HepG2 (cell line): ENCODE results near the gene ABCB10. TPM values are rescaled to one million over a fixed set of nuclear protein-coding genes. Genes with fewer than 3 reads are reported as not detected.

Experiments
- FOXK2 ChIP-seq: fragments of 450-650 bp; IDR thresholded peaks from 2 replicates; pipeline ENCODE4 v1.6.1; 2016
- GZF1 ChIP-seq: sonication (generic); formaldehyde crosslinking; IDR thresholded peaks from 2 replicates; pipeline ENCODE4 v1.5.1; 2020; ENCODE audit warnings: mild to moderate bottlenecking, missing genetic modification reagents
- HNRNPLL ChIP-seq: fragments of 200-400 bp; formaldehyde crosslinking; IDR thresholded peaks from 2 replicates; pipeline ENCODE4 v1.6.1; 2017; ENCODE audit warnings: mild to moderate bottlenecking, low read depth, low read length; ENCODE audit not compliant: poor library complexity, severe bottlenecking
- HOXD1 ChIP-seq: sonication (generic); formaldehyde crosslinking; IDR thresholded peaks from 2 replicates; pipeline ENCODE4 v1.5.0; 2020; ENCODE audit warnings: missing genetic modification reagents
- KMT2B ChIP-seq: IDR thresholded peaks from 2 replicates; pipeline ENCODE4 v1.6.1; 2016; ENCODE audit warnings: missing genetic modification reagents, missing compliant biosample characterization
- NFYC ChIP-seq: IDR thresholded peaks from 2 replicates; pipeline ENCODE4 v1.6.1; 2016; ENCODE audit warnings: missing genetic modification reagents, missing compliant biosample characterization
- NR2F2 ChIP-seq: IDR thresholded peaks from 2 replicates; pipeline ENCODE4 v1.6.1; 2012; ENCODE audit warnings: low read depth, inconsistent platforms, borderline replicate concordance
- RORA ChIP-seq: sonication (generic); formaldehyde crosslinking; IDR thresholded peaks from 2 replicates; pipeline ENCODE4 v1.5.0; 2020; ENCODE audit warnings: mild to moderate bottlenecking, missing genetic modification reagents, moderate library complexity
- ZBTB8A ChIP-seq: sonication (generic); formaldehyde crosslinking; IDR thresholded peaks from 2 replicates; pipeline ENCODE4 v1.4.0; 2020; ENCODE audit warnings: mild to moderate bottlenecking, low read depth, missing genetic modification reagents, borderline replicate concordance
- ZC3H13 ChIP-seq: sonication (generic); formaldehyde crosslinking; IDR thresholded peaks from 2 replicates; pipeline ENCODE4 v1.8.1; 2023; ENCODE audit warnings: mild to moderate bottlenecking, missing genetic modification reagents, moderate library complexity
- ZFP90 ChIP-seq: sonication (generic); formaldehyde crosslinking; IDR thresholded peaks from 2 replicates; pipeline ENCODE4 v1.8.0; 2022; ENCODE audit warnings: missing genetic modification reagents, mild to moderate bottlenecking, inconsistent platforms, borderline replicate concordance
- ZNF274 ChIP-seq: sonication (generic); formaldehyde crosslinking; IDR thresholded peaks from 2 replicates; pipeline ENCODE4 v1.5.1; 2020; ENCODE audit warnings: mild to moderate bottlenecking, missing genetic modification reagents
- ZNF713 ChIP-seq: sonication (generic); formaldehyde crosslinking; IDR thresholded peaks from 2 replicates; pipeline ENCODE4 v1.4.0; 2020; ENCODE audit warnings: mild to moderate bottlenecking, missing genetic modification reagents
- polyA plus RNA-seq, 8 experiments: library from polyadenylated mRNA; depleted of rRNA in 3 of 8; stranded (reverse) in 7 of 8; unstranded in 1 of 8; fragments of >200 nt; fragmentation: Illumina TruSeq in 4 of 8; extraction: Trizol in 4 of 8; gene quantifications; 2 replicates each; pipeline versions ENCODE4 v1.2.1 to v1.2.3, GENCODE V29; 2011 to 2016; ENCODE audit warnings: low read depth in 4 of 8, missing spikeins in 1 of 8, mixed read lengths in 1 of 8; ENCODE audit not compliant: insufficient read depth in 1 of 8
- total RNA-seq, 5 experiments: library from RNA; depleted of rRNA; stranded (reverse); fragments of >200 nt; fragmentation: Illumina TruSeq; extraction: Trizol; gene quantifications; 2 replicates each; pipeline ENCODE4 v1.2.3, GENCODE V29; 2016; ENCODE audit warnings: low read depth in 1 of 5
- TF ChIP-seq, protein P1 (sequence below): sonication (generic); formaldehyde crosslinking; IDR thresholded peaks from 2 replicates; pipeline ENCODE4 v1.8.1; 2023; ENCODE audit warnings: mild to moderate bottlenecking, missing genetic modification reagents
- TF ChIP-seq, protein P2 (sequence below): sonication (generic); formaldehyde crosslinking; IDR thresholded peaks from 2 replicates; pipeline ENCODE4 v1.4.0; 2020; ENCODE audit warnings: mild to moderate bottlenecking, missing genetic modification reagents
- TF ChIP-seq, protein P3 (sequence below): IDR thresholded peaks from 2 replicates; pipeline ENCODE4 v1.6.1; 2016; ENCODE audit warnings: missing biosample characterization, missing genetic modification reagents, low read depth
- TF ChIP-seq, protein P4 (sequence below): sonication (generic); formaldehyde crosslinking; IDR thresholded peaks from 2 replicates; pipeline ENCODE4 v1.4.0; 2020; ENCODE audit warnings: missing genetic modification reagents
- TF ChIP-seq, protein P5 (sequence below): sonication (generic); formaldehyde crosslinking; IDR thresholded peaks from 2 replicates; pipeline ENCODE4 v1.4.0; 2020; ENCODE audit warnings: mild to moderate bottlenecking, missing genetic modification reagents

The ABCB10 gene
- total and polyA plus RNA-seq, 2 of the 13 experiments (the other 11 are each of a cell fraction or from before 2014, with no cell fraction given): 11.2 to 28.9 TPM

DNA sequence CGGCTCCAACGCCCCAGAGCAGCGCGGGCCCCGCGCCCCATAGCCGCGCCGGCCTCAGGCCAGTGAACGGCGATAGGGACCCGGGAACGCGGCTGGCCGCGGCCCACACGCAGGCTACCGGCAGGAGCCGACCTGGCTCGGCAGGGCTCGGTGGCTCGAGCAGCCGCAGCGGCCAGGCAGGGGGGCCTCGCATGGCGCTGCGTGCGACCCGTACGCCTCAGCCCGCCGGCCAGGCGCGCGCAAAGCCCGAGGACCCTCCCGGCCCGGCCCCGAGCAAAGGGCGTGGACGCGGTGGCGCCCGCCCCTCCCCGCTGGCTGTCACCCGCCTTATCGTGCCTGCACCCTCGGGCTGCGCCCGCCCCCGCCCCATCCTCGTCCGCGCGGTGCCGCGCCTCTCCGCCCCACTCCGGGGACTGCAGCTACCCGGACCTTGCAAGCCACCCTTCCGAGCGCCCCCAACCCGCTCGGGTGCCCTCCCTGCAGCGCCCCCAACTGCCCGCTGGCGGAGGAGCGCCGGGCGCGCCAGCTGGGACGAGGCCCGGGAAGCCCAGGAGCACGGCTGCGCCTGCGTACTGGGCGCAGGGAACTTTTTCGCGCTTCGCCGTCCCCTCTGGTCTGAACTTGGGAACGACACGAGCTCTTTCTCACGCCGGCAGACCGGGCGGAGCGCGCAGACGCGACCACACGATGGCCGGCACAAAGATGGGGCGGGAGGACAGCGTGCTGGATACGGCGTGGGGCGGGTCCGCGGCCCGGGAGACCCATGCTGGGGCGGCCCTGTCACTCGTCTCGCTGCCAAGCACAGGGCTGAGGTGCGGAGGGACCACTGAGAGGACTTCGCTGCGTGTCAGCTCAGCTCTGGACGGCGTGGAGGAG lies at the start of gene ABCB10 (continued):
- peak; percentile 80 for TF ChIP-seq ZC3H13 (CRISPR knock-in tag)
- TF ChIP-seq, protein P1, sequence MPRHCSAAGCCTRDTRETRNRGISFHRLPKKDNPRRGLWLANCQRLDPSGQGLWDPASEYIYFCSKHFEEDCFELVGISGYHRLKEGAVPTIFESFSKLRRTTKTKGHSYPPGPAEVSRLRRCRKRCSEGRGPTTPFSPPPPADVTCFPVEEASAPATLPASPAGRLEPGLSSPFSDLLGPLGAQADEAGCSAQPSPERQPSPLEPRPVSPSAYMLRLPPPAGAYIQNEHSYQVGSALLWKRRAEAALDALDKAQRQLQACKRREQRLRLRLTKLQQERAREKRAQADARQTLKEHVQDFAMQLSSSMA (CRISPR knock-in tag): 0 out of 2 replicates have a peak, but pooled peaks have one; percentile 19
- TF ChIP-seq, protein P2, sequence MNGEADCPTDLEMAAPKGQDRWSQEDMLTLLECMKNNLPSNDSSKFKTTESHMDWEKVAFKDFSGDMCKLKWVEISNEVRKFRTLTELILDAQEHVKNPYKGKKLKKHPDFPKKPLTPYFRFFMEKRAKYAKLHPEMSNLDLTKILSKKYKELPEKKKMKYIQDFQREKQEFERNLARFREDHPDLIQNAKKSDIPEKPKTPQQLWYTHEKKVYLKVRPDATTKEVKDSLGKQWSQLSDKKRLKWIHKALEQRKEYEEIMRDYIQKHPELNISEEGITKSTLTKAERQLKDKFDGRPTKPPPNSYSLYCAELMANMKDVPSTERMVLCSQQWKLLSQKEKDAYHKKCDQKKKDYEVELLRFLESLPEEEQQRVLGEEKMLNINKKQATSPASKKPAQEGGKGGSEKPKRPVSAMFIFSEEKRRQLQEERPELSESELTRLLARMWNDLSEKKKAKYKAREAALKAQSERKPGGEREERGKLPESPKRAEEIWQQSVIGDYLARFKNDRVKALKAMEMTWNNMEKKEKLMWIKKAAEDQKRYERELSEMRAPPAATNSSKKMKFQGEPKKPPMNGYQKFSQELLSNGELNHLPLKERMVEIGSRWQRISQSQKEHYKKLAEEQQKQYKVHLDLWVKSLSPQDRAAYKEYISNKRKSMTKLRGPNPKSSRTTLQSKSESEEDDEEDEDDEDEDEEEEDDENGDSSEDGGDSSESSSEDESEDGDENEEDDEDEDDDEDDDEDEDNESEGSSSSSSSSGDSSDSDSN (CRISPR knock-in tag): peak; percentile 94
- peak; percentile 89 for TF ChIP-seq HNRNPLL
- TF ChIP-seq NFYC: peak; percentile 47; the same call in 1 of the 2 replicates
- TF ChIP-seq, protein P3, sequence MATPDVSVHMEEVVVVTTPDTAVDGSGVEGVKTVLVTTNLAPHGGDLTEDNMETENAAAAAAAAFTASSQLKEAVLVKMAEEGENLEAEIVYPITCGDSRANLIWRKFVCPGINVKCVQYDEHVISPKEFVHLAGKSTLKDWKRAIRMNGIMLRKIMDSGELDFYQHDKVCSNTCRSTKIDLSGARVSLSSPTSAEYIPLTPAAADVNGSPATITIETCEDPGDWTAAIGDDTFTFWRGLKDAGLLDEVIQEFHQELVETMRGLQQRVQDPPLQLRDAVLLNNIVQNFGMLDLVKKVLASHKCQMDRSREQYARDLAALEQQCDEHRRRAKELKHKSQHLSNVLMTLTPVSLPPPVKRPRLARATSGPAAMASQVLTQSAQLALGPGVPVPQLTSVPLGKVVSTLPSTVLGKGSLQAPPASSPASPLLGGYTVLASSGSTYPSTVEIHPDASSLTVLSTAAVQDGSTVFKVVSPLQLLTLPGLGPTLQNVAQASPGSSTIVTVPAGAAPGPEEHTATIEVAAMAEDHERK (CRISPR knock-in tag): peak; percentile 87
- TF ChIP-seq ZFP90: peak; percentile 83; the same call in 1 of the 2 replicates
- TF ChIP-seq KMT2B (CRISPR knock-in tag): peak; percentile 90
- TF ChIP-seq ZNF713 (CRISPR knock-in tag): 0 out of 2 replicates have a peak, but pooled peaks have one; percentile 57
- no peak for TF ChIP-seq RORA (CRISPR knock-in tag)
- TF ChIP-seq, protein P4, sequence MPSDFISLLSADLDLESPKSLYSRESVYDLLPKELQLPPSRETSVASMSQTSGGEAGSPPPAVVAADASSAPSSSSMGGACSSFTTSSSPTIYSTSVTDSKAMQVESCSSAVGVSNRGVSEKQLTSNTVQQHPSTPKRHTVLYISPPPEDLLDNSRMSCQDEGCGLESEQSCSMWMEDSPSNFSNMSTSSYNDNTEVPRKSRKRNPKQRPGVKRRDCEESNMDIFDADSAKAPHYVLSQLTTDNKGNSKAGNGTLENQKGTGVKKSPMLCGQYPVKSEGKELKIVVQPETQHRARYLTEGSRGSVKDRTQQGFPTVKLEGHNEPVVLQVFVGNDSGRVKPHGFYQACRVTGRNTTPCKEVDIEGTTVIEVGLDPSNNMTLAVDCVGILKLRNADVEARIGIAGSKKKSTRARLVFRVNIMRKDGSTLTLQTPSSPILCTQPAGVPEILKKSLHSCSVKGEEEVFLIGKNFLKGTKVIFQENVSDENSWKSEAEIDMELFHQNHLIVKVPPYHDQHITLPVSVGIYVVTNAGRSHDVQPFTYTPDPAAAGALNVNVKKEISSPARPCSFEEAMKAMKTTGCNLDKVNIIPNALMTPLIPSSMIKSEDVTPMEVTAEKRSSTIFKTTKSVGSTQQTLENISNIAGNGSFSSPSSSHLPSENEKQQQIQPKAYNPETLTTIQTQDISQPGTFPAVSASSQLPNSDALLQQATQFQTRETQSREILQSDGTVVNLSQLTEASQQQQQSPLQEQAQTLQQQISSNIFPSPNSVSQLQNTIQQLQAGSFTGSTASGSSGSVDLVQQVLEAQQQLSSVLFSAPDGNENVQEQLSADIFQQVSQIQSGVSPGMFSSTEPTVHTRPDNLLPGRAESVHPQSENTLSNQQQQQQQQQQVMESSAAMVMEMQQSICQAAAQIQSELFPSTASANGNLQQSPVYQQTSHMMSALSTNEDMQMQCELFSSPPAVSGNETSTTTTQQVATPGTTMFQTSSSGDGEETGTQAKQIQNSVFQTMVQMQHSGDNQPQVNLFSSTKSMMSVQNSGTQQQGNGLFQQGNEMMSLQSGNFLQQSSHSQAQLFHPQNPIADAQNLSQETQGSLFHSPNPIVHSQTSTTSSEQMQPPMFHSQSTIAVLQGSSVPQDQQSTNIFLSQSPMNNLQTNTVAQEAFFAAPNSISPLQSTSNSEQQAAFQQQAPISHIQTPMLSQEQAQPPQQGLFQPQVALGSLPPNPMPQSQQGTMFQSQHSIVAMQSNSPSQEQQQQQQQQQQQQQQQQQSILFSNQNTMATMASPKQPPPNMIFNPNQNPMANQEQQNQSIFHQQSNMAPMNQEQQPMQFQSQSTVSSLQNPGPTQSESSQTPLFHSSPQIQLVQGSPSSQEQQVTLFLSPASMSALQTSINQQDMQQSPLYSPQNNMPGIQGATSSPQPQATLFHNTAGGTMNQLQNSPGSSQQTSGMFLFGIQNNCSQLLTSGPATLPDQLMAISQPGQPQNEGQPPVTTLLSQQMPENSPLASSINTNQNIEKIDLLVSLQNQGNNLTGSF: peak; percentile 76; the same call in 1 of the 2 replicates
- TF ChIP-seq NR2F2: no peak
- TF ChIP-seq ZBTB8A (CRISPR knock-in tag): 0 out of 2 replicates have a peak, but pooled peaks have one; percentile 60
- peak; percentile 51 for TF ChIP-seq FOXK2
- TF ChIP-seq HOXD1 (CRISPR knock-in tag): peak; percentile 77
- TF ChIP-seq, protein P5, sequence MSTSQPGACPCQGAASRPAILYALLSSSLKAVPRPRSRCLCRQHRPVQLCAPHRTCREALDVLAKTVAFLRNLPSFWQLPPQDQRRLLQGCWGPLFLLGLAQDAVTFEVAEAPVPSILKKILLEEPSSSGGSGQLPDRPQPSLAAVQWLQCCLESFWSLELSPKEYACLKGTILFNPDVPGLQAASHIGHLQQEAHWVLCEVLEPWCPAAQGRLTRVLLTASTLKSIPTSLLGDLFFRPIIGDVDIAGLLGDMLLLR (CRISPR knock-in tag): peak; percentile 84
- 0 out of 2 replicates have a peak, but pooled peaks have one; percentile 28 for TF ChIP-seq GZF1 (CRISPR knock-in tag)
- TF ChIP-seq ZNF274 (CRISPR knock-in tag): peak; percentile 72
